ENCODE results near the gene SLC5A2.
"Not testable (repeated sequence)": the region's sequence is repeated elsewhere in the genome, so short reads cannot be mapped to it uniquely, and the experiment has no call there.

SLC5A2 gene

GRCh38 chr16:31532896-31533295, 50.0 kb downstream of the SLC5A2 start:
- no peak for DNase-seq

DNA sequence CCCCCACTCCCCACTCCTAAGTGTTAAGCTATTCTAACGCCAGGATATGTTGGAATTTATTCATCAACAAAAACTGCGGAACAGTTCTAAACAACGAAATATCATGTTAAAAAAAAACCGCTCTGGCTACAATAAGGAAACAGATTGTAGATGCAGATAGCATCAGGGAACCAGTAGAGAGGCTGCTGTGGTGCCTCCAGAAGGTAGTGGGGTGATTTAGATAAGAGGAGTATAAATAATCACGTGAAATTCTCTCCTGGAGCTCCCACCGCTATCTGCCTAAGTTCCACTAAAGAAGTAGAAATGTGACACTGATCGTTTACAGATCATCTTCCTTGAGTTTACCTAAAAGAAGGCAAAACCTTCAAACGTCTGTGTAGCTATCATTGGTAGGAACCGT, 52.8 kb downstream of the SLC5A2 start:
- no peak for DNase-seq

GRCh38 chr16:31536804-31537361, 54.0 kb downstream of the SLC5A2 start:
- no peak for DNase-seq

GRCh38 chr16:31537362-31538242, 54.7 kb downstream of the SLC5A2 start:
- DNase-seq, result no peak

DNA sequence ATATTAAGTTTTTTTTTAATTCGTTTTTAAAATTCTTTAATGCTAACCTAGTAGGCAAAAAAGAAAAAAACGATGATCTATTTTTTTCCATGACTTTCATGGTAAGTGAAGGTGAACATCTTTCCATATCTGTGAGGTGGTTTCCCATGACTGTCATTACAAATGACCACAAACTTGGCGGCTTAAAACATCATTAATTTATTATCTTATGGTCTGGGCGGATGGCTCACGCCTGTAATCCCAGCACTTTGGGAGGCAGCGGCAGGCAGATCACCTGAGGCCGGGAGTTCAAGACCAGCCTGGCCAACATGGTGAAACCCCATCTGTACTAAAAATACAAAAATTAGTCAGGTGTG, 55.3 kb downstream of the SLC5A2 start:
- not testable (repeated sequence) for DNase-seq

DNA sequence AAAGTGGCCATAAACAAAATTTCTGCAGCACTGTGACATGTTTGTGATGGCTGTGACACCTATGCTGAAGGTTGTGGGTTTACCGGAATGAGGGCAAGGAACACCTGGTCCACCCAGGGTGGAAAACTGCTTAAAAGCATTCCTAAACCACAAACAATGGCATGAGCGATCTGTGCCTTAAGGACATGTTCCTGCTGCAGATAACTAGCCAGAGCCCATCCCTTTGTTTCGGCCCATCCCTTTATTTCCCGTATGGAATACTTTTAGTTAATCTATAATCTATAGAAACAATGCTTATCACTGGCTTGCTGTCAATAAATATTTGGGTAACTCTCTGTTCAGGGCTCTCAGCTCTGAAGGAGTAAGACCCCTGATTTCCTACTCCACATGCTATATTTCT, 56.8 kb downstream of the SLC5A2 start:
- not testable (repeated sequence) for DNase-seq
